Psoas muscle (tissue), 8 donors: ENCODE data around the gene ASB3. TPM values are rescaled to one million over a fixed set of nuclear protein-coding genes. Genes with fewer than 3 reads are reported as not detected.

ENCODE experiments used
- ATAC-seq, 4 donors: fragments of 200-7000 bp; cut with Tn5 transposase; one replicate each; pipeline ENCODE4 v1.9.1; 2020; ENCODE audit warnings: moderate library complexity in 3 of 4, mild to moderate bottlenecking in 2 of 4
- DNase-seq, 2 donors: peaks; one replicate each; pipeline ENCODE4 v3.0.0-alpha.2; 2020
- H3K27ac ChIP-seq: fragments of 200-600 bp; one replicate; pipeline ENCODE4 v1.8.0; 2022
- H3K27me3 ChIP-seq, 3 donors: fragments of 200-600 bp in 1 of 3; one replicate each; pipeline versions ENCODE4 v1.6.1 to v1.8.0; 2013 to 2022; ENCODE audit warnings: low read length in 2 of 3, mild to moderate bottlenecking in 2 of 3, moderate library complexity in 1 of 3; ENCODE audit not compliant: insufficient read depth in 3 of 3
- H3K36me3 ChIP-seq, 2 donors: fragments of 200-600 bp in 1 of 2; one replicate each; pipeline versions ENCODE4 v1.6.1 to v1.8.0; 2013 to 2022; ENCODE audit warnings: low read depth in 1 of 2, mild to moderate bottlenecking in 1 of 2, moderate library complexity in 1 of 2; ENCODE audit not compliant: insufficient read depth in 1 of 2
- H3K4me1 ChIP-seq: fragments of 200-600 bp; one replicate; pipeline ENCODE4 v1.8.0; 2022
- H3K4me3 ChIP-seq: fragments of 200-600 bp; one replicate; pipeline ENCODE4 v1.8.0; 2022; ENCODE audit warnings: mild to moderate bottlenecking
- H3K9me3 ChIP-seq: fragments of 200-600 bp; one replicate; pipeline ENCODE4 v1.8.0; 2022
- CTCF ChIP-seq: fragments of 200-600 bp; IDR thresholded peaks from one replicate; pipeline ENCODE4 v1.8.0; 2022; ENCODE audit warnings: antibody characterized with exemption
- WGBS, 3 donors: extraction: QIAGEN DNeasy Blood & Tissue Kit; methylation state at CpG; one replicate each; pipeline versions ENCODE4 v1.1.6 to v1.1.7; 2013; 5-methylcytosine and 5-hydroxymethylcytosine counted together
- intact Hi-C, 2 donors: fragments of 100-400 bp; cut with DNase I; formaldehyde crosslinking; loops; one replicate each; pipeline versions ENCODE4 v1.11.0 to v1.14.2; 2022
- polyA plus RNA-seq, 3 donors: library from polyadenylated mRNA; stranded (reverse); fragments of 200-250 nt; gene quantifications; one replicate each; pipeline ENCODE4 v1.2.3, GENCODE V29; 2013
- total RNA-seq, 4 donors: library from RNA; stranded (reverse); fragmentation: NEBNext Ultra II Directional in 2 of 4; extraction: Animal tissue kit (Norgen Biotek cat#: 25700) in 2 of 4; gene quantifications; one replicate each; pipeline versions ENCODE4 v1.2.1 to v1.2.4, GENCODE V29; 2021 to 2023
- donor health status: healthy with polysubstance abuse.
- donor health status: DM: no; HTN: no; CAD: no; lungs with moderate emphysema.
- donor health status: Bipolar disorder and iron deficiency.
- donor health status: healthy.
- donor health status: DM: yes; HTN: yes; CAD: no.
- donor health status: DM: no; HTN: no; CAD: no.
- donor health status: DM: no; HTN: no; CAD: no.
- donor health status: DM: yes; HTN: yes; CAD: no.

ASB3 gene
- total and polyA plus RNA-seq, 7 donors, result 2.9 to 6.8 (median 5.1) TPM

- H3K9me3 ChIP-seq, result no peaks in the 10 kb centered on the region
- no peak overlapping the region for H3K4me3 ChIP-seq
- H3K27ac ChIP-seq, result no peak overlapping the region
- no peaks in the 10 kb centered on the region for H3K4me1 ChIP-seq
- TF ChIP-seq CTCF, result no peak
- 88 to 93% (median 92%) methylated on average over 4 of the region's 4 CpGs for WGBS, 3 donors
- intact Hi-C loops, result no loop called here
- peaks cover 0 to 22% of the 10 kb centered on the region in 2 donors for H3K36me3 ChIP-seq
- ATAC-seq, result no peak
- no peaks in the 10 kb centered on the region for H3K27me3 ChIP-seq
- no peak for DNase-seq
Measured at GRCh38 chr2:53697092-53697491, 89.7 kb downstream of the ASB3 start.

- no peak overlapping the region for H3K4me3 ChIP-seq
- ATAC-seq (no peak), DNase-seq (no peak)
- intact Hi-C loops, result no loop called here
- no peak overlapping the region for H3K27ac ChIP-seq
- H3K27me3 ChIP-seq, result no peaks in the 10 kb centered on the region
- WGBS, 3 donors, result 95 to 99% (median 98%) methylated on average over 4 of the region's 4 CpGs
- TF ChIP-seq CTCF, result no peak
- no peaks in the 10 kb centered on the region for H3K4me1 ChIP-seq
- H3K9me3 ChIP-seq, result no peaks in the 10 kb centered on the region
- peaks cover 7 to 29% of the 10 kb centered on the region in 2 donors for H3K36me3 ChIP-seq
Measured at GRCh38 chr2:53695575-53695974, 91.2 kb downstream of the ASB3 start.

GRCh38 chr2:53694096-53694771 lies 92.5 kb downstream of the ASB3 start:
- H3K27me3 ChIP-seq, result no peaks in the 10 kb centered on the region
- whole genome bisulfite sequencing, 3 donors, result 80 to 87% (median 85%) methylated on average over 3 of the region's 3 CpGs
- no peak overlapping the region for H3K27ac ChIP-seq
- intact Hi-C loops, result no loop called here
- no peaks in the 10 kb centered on the region for H3K4me1 ChIP-seq
- no peak for DNase-seq
- no peak overlapping the region for H3K4me3 ChIP-seq
- no peaks in the 10 kb centered on the region for H3K9me3 ChIP-seq
- TF ChIP-seq CTCF, result no peak
- peaks cover 7 to 20% of the 10 kb centered on the region in 2 donors for H3K36me3 ChIP-seq
- no peak for ATAC-seq

GRCh38 chr2:53690876-53691275 lies 95.9 kb downstream of the ASB3 start:
- no peaks in the 10 kb centered on the region for H3K27me3 ChIP-seq
- no peaks in the 10 kb centered on the region for H3K4me1 ChIP-seq
- no peak overlapping the region for H3K27ac ChIP-seq
- H3K4me3 ChIP-seq, result no peak overlapping the region
- H3K9me3 ChIP-seq, result no peaks in the 10 kb centered on the region
- no peak for ATAC-seq
- TF ChIP-seq CTCF, result no peak
- peaks cover 7 to 16% of the 10 kb centered on the region in 2 donors for H3K36me3 ChIP-seq
- DNase-seq, result no peak
- WGBS, 3 donors, result 89 to 94% (median 94%) methylated on average over 2 of the region's 2 CpGs
- intact Hi-C loops, result no loop called here
